Activated gamma-delta T cell (primary cell): ENCODE data around the gene EGF.

ENCODE experiments used
- DNase-seq: peaks from one replicate; lab custom pipeline; 2025; lab: John Stamatoyannopoulos, UW

The EGF gene

DNA sequence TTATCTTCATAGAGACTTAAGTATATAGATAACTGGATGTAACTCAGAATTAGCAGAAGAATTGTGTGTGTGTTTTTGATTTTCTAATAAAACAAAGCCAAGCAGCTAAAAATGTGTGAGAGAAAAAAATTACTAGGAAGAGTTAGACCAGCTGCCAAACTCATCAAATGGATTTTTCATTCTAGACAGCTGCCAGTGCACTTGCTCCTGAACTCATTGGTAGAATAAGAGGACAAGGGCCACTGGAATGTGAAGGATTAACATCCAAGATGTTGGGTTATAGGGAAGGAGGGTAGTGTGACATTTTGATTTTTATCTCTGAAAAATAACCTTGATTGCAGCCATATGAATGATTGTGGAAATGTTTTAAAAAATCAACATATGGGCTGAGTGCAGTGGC is 49.7 kb downstream of the EGF start:
- no peak for DNase-seq

DNA sequence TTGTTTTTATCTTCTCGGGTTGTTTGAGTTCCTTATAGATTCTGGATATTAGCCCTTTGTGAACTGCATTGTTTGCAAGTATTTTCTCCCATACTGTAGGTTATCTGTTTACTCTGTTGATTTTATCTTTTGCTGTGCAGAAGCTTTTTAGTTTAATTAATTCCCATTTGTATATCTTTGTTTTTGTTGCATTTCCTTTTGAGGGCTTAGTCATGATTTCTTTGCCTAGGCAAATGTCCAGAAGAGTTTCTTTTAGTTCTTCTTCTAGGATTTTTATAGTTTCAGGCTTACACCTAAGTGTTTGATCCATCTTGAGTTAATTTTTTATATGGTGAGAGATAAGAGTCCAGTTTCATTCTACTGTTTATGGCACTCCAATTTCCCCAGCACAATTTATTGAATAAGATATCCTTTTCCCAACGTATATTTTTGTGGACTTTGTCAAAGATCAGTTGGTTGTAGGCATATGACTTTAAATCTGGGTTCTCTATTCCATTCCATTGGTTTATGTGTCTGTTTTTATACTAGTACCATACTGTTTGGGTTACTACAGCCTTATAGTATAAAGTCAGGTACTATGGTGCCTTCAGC is 54.3 kb downstream of the EGF start:
- no peak for DNase-seq

DNA sequence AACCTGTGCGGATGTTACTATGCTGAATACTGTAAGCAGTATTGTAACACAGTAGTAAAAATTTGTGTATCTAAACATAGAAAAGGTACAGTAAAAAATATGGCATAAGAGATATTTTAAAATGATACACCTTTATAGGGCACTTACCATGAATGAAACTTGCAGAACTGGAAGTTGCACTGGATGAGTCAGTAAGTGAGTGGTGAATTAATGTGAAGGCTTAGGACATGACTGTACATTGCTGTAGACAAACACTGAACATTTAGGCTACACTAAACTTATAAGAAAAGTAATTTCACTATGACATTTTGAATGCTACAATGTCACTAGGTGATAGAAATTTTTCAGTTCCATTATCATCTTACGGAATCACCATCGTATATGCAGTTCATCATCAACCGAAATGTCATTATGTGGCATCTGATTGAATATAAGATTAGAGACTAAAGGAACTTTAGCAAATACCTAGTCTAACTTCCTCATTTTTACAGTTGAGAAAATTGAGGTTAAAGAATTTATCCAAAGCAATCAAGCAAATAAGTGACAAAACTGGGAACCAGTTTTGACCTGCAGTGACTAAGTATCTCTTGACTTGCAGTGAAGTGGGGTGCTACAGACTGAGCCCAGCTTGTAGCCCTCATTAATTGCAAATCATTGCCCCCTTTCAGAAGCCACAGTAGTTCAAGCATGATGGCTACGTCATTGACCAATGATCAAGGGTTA is 55.3 kb downstream of the EGF start:
- no peak for DNase-seq

DNA sequence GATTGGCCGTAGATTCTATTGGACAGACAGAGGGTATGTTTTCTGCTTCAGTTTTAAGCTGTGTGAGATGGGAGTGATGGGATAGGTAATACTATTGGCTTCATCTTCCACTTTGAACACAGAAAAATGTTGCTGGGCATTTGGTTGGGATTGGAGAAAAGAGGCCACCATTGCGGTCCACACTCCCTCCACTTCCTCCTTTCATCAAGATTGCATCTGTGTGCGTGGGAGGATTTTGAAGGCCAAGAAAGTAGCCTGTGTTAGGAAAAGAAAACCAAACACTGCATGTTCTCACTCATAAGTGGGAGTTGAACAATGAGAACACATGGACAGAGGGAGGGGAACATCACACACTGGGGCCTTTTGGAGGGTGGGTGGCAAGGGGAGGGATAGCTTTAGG is 56.4 kb downstream of the EGF start:
- DNase-seq, result no peak

DNA sequence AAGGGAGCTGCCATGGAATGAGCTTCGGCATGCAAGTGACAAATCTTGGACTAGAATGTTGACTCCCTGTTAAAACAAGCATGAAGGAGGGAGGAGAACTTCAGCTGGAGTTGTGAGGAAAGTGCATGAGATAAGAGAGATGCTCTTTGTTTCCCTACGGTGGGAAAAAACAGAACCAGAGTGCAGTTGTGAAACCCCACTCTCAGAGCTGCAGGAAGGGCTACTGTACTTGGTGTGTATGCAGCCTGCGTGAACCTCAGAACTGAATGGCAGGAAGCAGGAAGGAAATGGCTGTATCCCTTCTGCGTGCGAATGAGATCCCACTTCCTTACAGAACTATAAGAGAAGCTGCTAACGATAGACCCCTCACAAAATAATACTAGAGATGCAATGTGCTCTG is 57.2 kb downstream of the EGF start:
- DNase-seq, result no peak

DNA sequence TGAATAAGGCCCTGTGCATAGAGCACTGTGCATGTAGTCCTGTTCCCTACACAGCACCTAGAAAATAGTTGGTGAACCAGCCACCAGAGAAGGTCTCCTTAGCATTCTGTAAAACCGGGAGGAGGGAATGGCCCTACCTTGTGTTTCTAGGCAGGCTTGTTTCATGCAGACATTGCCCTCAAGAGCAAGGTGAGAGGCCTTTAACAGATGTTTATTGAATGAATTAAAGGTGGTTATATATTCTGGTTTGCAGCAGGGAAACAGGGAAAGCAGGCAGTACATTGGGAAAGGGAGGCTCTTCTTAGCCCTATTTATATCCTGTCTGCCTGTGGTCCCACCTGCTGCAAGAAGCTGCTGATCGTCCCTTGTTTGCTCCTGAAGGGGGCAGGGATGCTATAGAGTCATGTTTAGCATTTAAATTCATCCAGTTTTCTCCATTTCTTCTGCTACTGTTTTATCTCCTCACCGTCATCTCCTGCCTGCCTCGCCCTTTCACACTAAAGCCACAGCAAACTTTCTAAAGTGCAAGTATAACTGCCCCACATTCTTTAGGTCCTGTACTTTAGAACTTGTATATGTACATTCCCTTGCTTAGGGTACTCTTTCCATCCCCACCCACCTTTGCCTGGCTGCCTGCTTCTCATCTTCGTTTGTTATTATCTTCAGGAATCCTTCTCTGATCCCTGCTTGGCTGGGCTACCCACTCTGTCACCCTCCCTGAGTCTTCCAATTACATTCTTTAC is 60.3 kb downstream of the EGF start:
- no peak for DNase-seq

DNA sequence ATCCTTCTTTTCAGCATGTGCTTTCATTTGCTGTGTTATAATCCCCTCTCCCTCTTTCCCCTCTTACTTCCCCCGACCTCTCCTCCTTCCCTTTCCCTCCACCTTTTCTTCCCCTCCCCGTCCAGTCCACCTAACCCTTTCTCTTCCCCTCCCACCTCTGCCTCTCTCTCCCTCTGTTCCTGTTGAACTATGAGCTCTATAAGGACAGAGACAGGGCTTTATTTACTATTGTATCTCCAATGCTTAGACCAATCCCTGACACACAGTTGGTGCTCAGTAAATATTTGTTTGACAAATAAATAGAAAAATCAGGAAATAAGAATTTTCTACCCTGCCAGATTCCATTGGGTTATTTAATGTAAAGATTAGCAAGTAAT is 60.8 kb downstream of the EGF start:
- DNase-seq, result no peak

DNA sequence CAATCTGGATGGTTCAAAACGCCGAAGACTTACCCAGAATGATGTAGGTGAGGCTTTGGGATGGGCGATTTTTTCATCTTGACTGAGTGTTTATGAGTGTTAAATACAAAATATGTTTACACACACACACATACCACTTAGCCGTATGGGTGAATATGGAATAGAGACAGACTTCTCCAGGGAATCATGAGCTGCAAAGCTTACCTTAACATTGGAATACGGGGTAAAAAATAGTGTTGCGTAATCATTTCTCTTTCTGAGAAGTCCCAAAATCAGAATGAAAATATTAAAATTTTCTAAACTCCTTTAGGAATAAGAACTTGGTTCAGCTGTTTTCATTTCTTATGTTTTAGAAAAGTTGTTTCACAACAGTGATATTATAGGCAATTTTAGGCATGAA is 63.5 kb downstream of the EGF start:
- no peak for DNase-seq

DNA sequence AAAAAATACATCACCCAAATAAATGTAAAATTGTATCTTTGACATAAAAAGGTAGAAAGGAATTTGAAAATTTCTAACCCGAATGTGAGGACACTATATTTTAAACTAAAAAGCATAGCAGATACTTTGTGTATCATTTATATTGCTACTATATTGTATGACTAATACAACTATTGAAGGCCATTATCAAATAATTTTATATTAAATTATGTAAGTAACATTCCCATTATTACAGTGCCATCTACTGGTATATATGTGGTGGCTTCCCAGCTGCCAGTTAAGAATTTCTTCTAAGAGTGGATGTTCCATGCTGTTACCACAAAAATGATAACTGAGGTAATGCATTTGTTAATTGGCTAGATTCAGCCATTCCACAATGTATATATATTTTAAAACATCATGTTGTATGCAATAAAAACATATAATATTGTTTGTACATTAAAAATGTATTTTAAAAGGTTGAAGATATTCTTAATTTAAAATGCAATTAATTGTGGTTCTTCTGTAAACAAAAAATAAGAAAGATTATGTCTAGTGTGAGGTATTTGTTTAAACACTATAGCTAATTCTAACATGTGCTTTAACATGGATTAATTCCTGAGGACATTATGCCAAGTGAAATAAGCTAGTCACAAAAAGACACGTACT is 65.3 kb downstream of the EGF start:
- no peak for DNase-seq

DNA sequence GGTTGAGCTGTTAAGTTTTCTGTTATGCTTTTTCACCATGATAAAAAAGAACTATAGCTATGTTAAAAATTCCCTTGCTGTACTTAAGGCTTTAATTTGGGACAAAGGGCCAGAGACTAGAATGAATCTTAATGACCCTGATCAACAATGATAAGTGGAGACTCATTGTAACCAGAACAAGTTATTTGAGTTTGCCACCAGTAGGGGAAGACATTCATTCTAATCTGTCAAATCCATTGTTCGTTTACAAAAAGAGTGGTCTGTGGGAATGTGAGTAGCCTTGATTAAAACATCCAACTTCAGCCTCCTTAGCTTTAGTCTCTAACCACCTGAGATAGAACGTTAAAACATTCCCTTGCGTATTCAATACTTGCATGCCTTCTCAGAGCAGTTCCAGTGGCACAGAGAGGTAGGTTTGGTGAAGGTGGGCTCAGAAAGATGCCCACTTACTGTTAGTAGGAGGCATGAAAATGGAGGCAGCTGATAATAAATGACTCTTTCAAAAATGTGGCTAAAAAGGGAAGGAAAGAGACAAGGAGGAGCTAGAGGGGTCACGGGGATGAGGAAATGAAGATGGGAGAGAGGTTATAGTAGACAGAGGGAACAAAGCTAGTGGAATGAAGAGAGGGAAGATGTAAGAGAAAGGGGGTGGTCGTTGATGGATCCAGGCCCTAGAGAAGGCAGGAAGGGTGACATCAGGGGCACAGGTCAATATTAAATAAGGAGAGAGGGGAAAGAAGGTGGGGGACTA is 66.2 kb downstream of the EGF start:
- DNase-seq, result no peak

DNA sequence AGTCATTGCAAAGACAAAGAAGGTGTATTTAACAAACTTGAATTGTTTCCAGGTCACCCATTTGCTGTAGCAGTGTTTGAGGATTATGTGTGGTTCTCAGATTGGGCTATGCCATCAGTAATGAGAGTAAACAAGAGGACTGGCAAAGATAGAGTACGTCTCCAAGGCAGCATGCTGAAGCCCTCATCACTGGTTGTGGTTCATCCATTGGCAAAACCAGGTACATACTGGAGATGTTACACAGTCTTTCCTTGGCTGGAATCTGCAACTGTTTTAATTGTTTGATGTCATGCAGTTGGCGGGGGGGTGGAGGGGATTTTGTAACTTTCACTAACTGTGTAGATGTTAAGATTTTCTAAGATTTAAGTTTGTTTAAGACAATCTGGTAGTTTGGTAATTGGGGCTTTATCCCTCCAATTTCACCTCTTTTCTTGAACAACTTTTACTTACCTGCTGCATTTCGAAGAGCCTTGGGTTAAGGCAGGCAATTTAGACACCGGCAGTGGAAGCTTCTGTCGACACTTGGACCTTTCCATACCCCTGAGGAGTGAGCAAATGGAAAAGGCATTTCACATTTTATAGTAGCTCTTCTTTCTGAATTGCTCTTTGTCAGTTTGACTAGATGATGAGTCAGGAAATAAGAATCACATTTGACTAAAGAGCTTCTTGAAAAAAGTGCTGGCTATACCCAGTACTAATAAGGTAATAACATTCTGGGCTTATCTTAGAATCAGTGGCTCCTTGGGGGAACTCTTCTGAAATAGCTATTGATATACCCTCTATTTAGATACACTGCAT is 67.4 kb downstream of the EGF start:
- no peak for DNase-seq

DNA sequence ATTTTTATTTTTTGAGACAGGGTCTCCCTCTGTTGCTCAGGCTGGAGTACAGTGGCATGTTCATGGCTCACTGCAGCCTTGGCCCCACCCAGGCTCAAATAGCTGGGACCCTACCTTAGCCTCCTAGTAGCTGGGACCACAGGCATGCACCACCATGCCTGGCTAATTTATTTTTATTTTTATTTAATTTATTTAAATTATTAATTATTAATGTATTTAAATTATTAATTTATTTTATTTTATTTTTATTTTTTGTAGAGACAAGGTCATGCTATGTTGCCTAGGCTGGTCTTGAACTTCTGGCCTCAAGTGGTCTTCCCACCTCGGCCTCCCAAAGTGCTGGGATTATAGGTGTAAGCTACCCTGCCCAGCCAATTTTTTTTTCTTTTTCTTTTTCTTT is 69.3 kb downstream of the EGF start:
- no peak for DNase-seq

DNA sequence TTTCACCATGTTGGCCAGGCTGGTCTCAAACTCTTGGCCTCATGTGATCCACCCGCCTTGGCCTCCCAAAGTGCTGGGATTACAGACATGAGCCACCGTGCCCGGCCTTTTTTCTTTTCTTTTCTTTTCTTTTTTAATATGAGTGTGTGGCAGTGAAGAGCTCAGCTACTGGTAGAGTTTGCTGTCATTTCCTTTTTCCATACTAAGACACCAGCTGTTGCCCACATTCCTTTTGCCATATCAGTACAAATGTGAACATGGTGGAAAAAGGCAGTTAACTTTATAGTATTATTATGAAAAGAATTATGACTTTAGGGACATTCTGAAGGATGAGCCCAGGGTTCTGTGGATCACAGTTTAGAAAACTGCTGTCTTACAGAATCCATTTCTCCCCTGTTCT is 69.8 kb downstream of the EGF start:
- no peak for DNase-seq

DNA sequence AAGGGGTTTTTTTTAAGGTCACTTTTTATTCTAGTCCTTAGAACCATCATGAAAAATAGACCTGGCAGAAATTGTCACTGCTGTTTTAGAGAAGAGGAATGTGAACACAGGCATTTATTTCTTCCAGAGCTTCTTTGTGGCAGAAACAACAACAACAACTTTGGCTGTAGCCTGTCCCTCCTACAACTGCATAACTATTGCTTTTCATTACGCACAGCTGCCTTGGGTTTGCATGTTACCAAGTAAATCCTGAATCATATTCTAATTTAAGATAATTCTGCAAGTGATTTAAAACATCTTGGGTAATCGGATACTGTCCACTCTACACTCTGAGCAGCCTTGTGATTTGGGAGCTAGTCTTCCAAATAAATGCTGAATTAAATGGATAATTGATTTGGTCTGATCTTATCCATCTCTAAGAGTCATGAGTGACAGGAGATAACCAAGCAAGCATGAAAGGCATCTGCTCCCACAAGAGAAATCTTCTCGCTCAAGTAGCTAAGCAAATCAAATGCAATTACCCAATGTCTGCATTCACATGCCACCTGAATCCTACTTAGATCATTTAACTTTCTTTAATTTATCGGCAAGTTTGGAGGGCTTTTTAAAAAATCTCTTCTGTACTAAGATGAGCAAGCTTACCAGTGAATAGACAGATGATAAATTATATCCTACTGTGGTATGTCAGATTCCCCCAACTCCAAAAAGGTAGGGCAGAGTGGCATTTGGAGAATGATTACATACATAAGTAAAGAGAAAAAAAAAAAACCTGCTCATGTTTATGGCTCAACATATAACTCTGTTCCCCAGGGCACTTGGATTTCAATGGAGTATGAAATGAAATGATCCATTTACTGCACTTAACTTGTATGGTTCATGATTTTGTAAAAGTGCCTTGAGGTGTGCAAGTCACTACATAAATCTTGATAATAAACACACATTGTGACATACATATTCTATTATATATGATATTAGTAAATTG is 73.6 kb downstream of the EGF start:
- no peak for DNase-seq

DNA sequence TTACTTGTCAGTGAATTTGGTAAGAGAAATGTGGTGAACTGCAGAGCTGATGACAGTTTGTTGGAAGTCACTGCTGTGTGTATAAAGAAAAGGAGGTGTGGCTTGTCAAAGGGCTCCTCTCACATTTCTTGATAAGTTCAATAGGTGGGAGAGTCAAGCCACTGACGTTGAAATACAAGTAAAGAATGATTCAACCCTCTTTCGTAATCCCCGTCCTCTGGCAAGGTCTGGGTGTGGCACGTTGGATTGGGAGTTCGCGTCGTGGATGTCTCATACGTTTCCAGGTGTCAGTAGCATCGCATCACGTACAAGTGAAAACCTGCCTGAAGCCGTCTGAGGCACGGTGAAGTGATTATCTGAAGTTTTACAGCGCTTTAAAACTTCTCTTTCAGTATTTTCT is 76.4 kb downstream of the EGF start:
- DNase-seq, result no peak

DNA sequence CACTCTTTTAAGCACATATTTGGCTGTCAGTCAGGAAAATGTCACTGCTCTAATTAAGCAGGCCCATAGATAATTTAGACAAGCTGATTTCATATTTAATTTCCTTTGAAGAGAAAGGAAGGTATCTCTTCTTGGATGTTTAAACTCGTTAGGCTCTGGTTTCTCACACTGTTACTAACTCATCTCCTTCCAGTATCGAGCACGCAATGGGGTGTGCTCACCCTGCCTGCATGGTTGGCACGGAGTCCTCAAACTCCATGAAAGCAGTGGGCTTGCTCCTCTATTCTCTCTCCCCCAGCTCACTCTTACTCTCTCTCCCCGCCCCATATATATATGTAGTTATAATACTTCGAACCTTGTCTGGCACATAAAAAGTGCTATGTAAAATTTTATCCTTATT is 76.9 kb downstream of the EGF start:
- no peak for DNase-seq

DNA sequence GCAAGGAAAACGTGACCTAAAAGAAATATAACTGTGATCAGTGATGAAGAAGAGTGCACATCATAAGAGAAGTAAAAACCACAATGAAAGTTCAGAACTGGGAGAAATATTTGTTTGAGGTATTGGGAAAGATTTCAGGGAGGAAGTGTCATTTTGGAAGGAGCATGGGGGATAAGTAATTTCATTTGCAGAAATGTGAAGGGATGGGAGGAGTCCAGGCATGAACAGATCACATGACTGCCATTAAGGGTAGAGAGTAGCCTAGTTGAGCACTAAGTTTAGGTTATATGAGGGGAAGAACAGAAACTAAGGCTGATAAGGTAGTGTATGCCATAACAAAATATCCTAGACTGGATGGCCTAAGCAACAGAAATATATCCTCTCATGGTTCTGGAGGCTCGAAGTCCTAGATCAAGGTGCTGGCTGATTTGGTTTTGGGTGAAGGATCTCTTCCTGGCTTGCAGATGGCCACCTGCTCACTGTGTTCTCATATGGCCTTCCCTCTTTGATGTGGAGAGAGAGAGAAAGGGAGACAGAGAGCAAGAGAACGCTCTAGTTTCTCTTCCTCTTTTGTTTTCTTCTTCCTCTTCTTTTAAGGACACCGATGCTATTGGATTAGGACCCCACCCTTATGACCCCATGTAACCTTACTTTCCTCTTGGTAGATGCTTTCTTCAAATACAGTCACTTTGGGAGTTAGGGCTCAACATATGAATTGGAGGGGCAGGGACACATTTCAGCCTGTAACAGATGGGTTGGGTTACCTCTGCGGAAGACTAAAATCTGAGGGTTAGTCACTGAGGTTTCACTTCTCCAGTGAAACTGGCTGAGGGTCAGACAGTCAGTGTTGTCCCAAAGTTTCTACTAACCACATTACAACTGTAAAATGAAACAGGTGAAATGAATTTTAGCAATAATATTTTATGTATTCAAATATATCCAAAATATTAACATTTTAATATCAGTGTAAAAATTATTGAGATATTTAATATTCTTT is 77.9 kb downstream of the EGF start:
- DNase-seq, result no peak

DNA sequence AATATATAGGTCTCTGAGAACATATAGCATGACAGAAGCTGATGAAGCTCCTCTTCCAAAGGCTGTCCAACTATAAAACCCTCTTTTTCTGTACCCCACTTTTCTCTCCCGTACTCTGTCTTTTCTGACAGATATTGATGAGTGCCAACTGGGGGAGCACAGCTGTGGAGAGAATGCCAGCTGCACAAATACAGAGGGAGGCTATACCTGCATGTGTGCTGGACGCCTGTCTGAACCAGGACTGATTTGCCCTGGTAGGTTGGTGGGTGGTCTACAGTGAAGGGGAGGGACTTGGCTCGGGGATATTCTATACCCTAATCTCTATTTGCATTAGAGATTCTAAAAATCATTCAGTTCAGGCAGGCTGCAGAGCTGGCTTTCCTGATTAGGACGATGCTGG is 80.4 kb downstream of the EGF start:
- no peak for DNase-seq

DNA sequence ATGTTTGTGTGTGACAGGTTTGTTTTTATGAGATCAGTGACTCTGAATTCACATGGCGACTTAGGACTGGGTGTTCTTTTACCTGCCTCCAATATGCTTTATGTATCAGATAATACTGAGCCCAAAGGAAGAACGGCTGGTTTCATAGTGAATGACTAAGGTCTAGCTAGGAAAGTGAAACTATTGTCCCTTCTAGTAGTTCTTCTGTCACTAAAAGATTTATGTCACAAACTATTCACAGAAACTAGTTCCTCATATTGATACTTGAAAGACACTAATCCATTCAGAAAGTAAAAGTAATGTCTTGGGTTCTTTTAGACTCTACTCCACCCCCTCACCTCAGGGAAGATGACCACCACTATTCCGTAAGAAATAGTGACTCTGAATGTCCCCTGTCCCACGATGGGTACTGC is 81.7 kb downstream of the EGF start:
- DNase-seq, result no peak
